ENCODE results near the gene WDR33. TPM values are rescaled to one million over a fixed set of nuclear protein-coding genes. Genes with fewer than 3 reads are reported as not detected.

WDR33 gene
- total RNA-seq, 4 donors from 2014 or later = 25.8 to 53.3 (median 38.0) TPM

- DNase-seq (ENCODE audit: low spot score) (no peak), ATAC-seq (ENCODE audit: low FRiP score) (no peak)
- TF ChIP-seq CTCF (IDR thresholded peaks at IDR 0.05) = no peak
These were observed 77.7 kb downstream of the WDR33 start for GRCh38 chr2:127733113-127733815.

GRCh38 chr2:127726158-127726880, 84.7 kb downstream of the WDR33 start:
- DNase-seq (ENCODE audit: low spot score) (no peak), ATAC-seq (ENCODE audit: low FRiP score) (no peak)
- no peak for TF ChIP-seq CTCF (IDR thresholded peaks at IDR 0.05)

GRCh38 chr2:127722807-127723206, 88.2 kb downstream of the WDR33 start:
- no peak for ATAC-seq (ENCODE audit: low FRiP score)
- no peak for DNase-seq (ENCODE audit: low spot score)
- TF ChIP-seq CTCF (IDR thresholded peaks at IDR 0.05) = no peak

- DNase-seq (ENCODE audit: low spot score) = no peak
- no peak for TF ChIP-seq CTCF (IDR thresholded peaks at IDR 0.05)
- ATAC-seq (ENCODE audit: low FRiP score) = no peak
These were observed 89.0 kb downstream of the WDR33 start for GRCh38 chr2:127721978-127722355.

- no peak for TF ChIP-seq CTCF (IDR thresholded peaks at IDR 0.05)
- DNase-seq (ENCODE audit: low spot score) = no peak
- no peak for ATAC-seq (ENCODE audit: low FRiP score)
These were observed 89.5 kb downstream of the WDR33 start for GRCh38 chr2:127721311-127721977.

GRCh38 chr2:127719301-127720218, 91.4 kb downstream of the WDR33 start:
- no peak for DNase-seq (ENCODE audit: low spot score)
- no peak for TF ChIP-seq CTCF (IDR thresholded peaks at IDR 0.05)
- ATAC-seq (ENCODE audit: low FRiP score) = no peak

Data from omental fat pad (tissue), 4 donors.